Prostate gland (tissue), 2 donors: Measurements from ENCODE around the gene FLVCR1.

Source experiments
- CTCF ChIP-seq, 4 experiments: fragments of 200-600 bp in 2 of 4; fragments of 450-650 bp in 2 of 4; sonication (generic) in 2 of 4; IDR thresholded peaks; 1 replicate in 3 of 4; 2 replicates in 1 of 4; pipeline ENCODE4 v1.5.1; 2016 to 2019; ENCODE audit warnings: antibody characterized with exemption in 4 of 4, mild to moderate bottlenecking in 2 of 4, moderate library complexity in 2 of 4
- POLR2A ChIP-seq: fragments of 450-650 bp; IDR thresholded peaks from one replicate; pipeline ENCODE4 v1.6.1; 2016; ENCODE audit warnings: antibody characterized with exemption, mild to moderate bottlenecking
- POLR2AphosphoS5 ChIP-seq: sonication (generic); formaldehyde crosslinking; IDR thresholded peaks from one replicate; pipeline ENCODE4 v1.6.1; 2017; ENCODE audit warnings: antibody characterized with exemption

GRCh38 chr1:212918824-212919223, 60.7 kb downstream of the FLVCR1 start:
- TF ChIP-seq CTCF (IDR thresholded peaks at IDR 0.05) (no peak), POLR2A (no peak), POLR2AphosphoS5 (no peak)
